HEK293T (cell line): ENCODE measurements around the gene CARD11.

ENCODE experiments used
- CTCF ChIA-PET: fragments of 350-600 bp; formaldehyde crosslinking; extraction: SDS; loops from one replicate; lab custom pipeline; 2021; ENCODE audit warnings: antibody characterized with exemption, inconsistent platforms; lab: Yijun Ruan, JAX
- POLR2A ChIA-PET: fragments of 350-600 bp; formaldehyde crosslinking; extraction: SDS; loops from one replicate; lab custom pipeline; 2020; ENCODE audit warnings: antibody characterized with exemption, inconsistent platforms; lab: Yijun Ruan, JAX
- DNase-seq: peaks from one replicate; pipeline ENCODE4 v3.0.0; 2012; ENCODE audit warnings: mixed read lengths; ENCODE audit errors: extremely low spot score
- ARNT ChIP-seq: fragments of 450-650 bp; IDR thresholded peaks from 2 replicates; pipeline ENCODE4 v1.6.1; 2017; ENCODE audit warnings: mild to moderate bottlenecking
- BHLHE40 ChIP-seq: fragments of 450-650 bp; IDR thresholded peaks from 2 replicates; pipeline ENCODE4 v1.6.1; 2016; ENCODE audit warnings: mild to moderate bottlenecking, moderate library complexity, borderline replicate concordance
- CTBP1 ChIP-seq: fragments of 450-650 bp; IDR thresholded peaks from 2 replicates; pipeline ENCODE4 v1.6.1; 2016; ENCODE audit warnings: borderline replicate concordance
- ELF4 ChIP-seq: fragments of 450-650 bp; IDR thresholded peaks from 2 replicates; pipeline ENCODE4 v1.6.1; 2017; ENCODE audit warnings: antibody characterized with exemption
- FOXA1 ChIP-seq: fragments of 450-650 bp; IDR thresholded peaks from 2 replicates; pipeline ENCODE4 v1.6.1; 2016; ENCODE audit warnings: mild to moderate bottlenecking
- FOXK2 ChIP-seq: fragments of 450-650 bp; IDR thresholded peaks from 2 replicates; pipeline ENCODE4 v1.6.1; 2016; ENCODE audit warnings: mild to moderate bottlenecking
- FOXM1 ChIP-seq: fragments of 450-650 bp; IDR thresholded peaks from 2 replicates; pipeline ENCODE4 v1.6.1; 2017; ENCODE audit warnings: mild to moderate bottlenecking, borderline replicate concordance
- HDGF ChIP-seq: fragments of 450-650 bp; IDR thresholded peaks from 2 replicates; pipeline ENCODE4 v1.6.1; 2017; ENCODE audit warnings: antibody characterized with exemption, borderline replicate concordance
- L3MBTL2 ChIP-seq: fragments of 450-650 bp; conservative IDR thresholded peaks from 2 replicates; pipeline ENCODE4 v1.6.1; 2016; ENCODE audit warnings: mild to moderate bottlenecking
- LEF1 ChIP-seq: fragments of 450-650 bp; IDR thresholded peaks from 2 replicates; pipeline ENCODE4 v1.6.1; 2017; ENCODE audit warnings: mild to moderate bottlenecking, borderline replicate concordance
- NFRKB ChIP-seq: fragments of 450-650 bp; IDR thresholded peaks from 2 replicates; pipeline ENCODE4 v1.6.1; 2016; ENCODE audit warnings: mild to moderate bottlenecking, moderate library complexity
- PKNOX1 ChIP-seq: fragments of 450-650 bp; IDR thresholded peaks from 2 replicates; pipeline ENCODE4 v1.6.1; 2016
- SP1 ChIP-seq: fragments of 450-650 bp; IDR thresholded peaks from 2 replicates; pipeline ENCODE4 v1.6.1; 2017
- SUZ12 ChIP-seq: fragments of 450-650 bp; IDR thresholded peaks from 2 replicates; pipeline ENCODE4 v1.6.1; 2016; ENCODE audit warnings: mild to moderate bottlenecking
- TARDBP ChIP-seq: fragments of 450-650 bp; IDR thresholded peaks from 2 replicates; pipeline ENCODE4 v1.6.1; 2016
- ZNF384 ChIP-seq: fragments of 450-650 bp; IDR thresholded peaks from 2 replicates; pipeline ENCODE4 v1.6.1; 2016

CARD11 gene

GRCh38 chr7:2953099-2953498, 90.6 kb downstream of the CARD11 start:
- TF ChIP-seq ELF4 (no peak), L3MBTL2 (no peak), ZNF384 (no peak), NFRKB (no peak), FOXA1 (no peak), TARDBP (no peak), FOXK2 (no peak), LEF1 (no peak), FOXM1 (no peak), PKNOX1 (no peak), CTBP1 (no peak), SP1 (no peak), SUZ12 (no peak), HDGF (no peak)
- DNase-seq, result no peak
- ChIA-PET POLR2A (no interaction called here), CTCF (no interaction called here)

- CTCF ChIA-PET, result interaction anchor here (0.6 kb wide), 1 partner anchor 31 kb away, joined by 3 read pairs; no protein-coding TSS in a partner anchor
These were observed 91.4 kb downstream of the CARD11 start for GRCh38 chr7:2952316-2952715.

GRCh38 chr7:2950578-2950977, 93.1 kb downstream of the CARD11 start:
- TF ChIP-seq FOXA1 (no peak), NFRKB (no peak), LEF1 (no peak), TARDBP (no peak), ARNT (no peak), SP1 (no peak), FOXM1 (no peak), ELF4 (no peak), FOXK2 (no peak), SUZ12 (no peak), ZNF384 (no peak), CTBP1 (no peak)
- no peak for DNase-seq
- POLR2A ChIA-PET, result no interaction called here
- CTCF ChIA-PET, result no interaction called here

More at GRCh38 chr7:2952316-2952715, 91.4 kb downstream of the CARD11 start:
- POLR2A ChIA-PET, result no interaction called here
- TF ChIP-seq PKNOX1, result no peak
- no peak for TF ChIP-seq ELF4
- no peak for TF ChIP-seq LEF1
- no peak for TF ChIP-seq BHLHE40
- TF ChIP-seq ARNT, result no peak
- no peak for TF ChIP-seq SUZ12
- no peak for DNase-seq

GRCh38 chr7:2948749-2949148, 94.9 kb downstream of the CARD11 start:
- DNase-seq, result no peak
- POLR2A ChIA-PET, result no interaction called here
- CTCF ChIA-PET, result no interaction called here
- no peak for TF ChIP-seq FOXM1

- CTCF ChIA-PET, result interaction anchor here (1.2 kb wide), 1 partner anchor 25 kb away, joined by 3 read pairs; no protein-coding TSS in a partner anchor
- no peak for DNase-seq
- TF ChIP-seq BHLHE40 (no peak), TARDBP (no peak), FOXK2 (no peak), HDGF (no peak), SUZ12 (no peak), ZNF384 (no peak), FOXM1 (no peak), FOXA1 (no peak), L3MBTL2 (no peak), PKNOX1 (no peak)
- POLR2A ChIA-PET, result no interaction called here
These were observed 96.4 kb downstream of the CARD11 start for GRCh38 chr7:2947058-2947780.

- POLR2A ChIA-PET, result no interaction called here
- CTCF ChIA-PET, result no interaction called here
- no peak for DNase-seq
- no peak for TF ChIP-seq L3MBTL2
- TF ChIP-seq SP1, result no peak
- no peak for TF ChIP-seq ARNT
- TF ChIP-seq FOXA1, result no peak
- no peak for TF ChIP-seq SUZ12
- no peak for TF ChIP-seq HDGF
- TF ChIP-seq FOXM1, result no peak
- no peak for TF ChIP-seq TARDBP
- no peak for TF ChIP-seq CTBP1
- TF ChIP-seq ELF4, result no peak
- no peak for TF ChIP-seq NFRKB
- TF ChIP-seq PKNOX1, result no peak
- TF ChIP-seq ZNF384, result no peak
- no peak for TF ChIP-seq LEF1
- TF ChIP-seq BHLHE40, result no peak
- no peak for TF ChIP-seq FOXK2
These were observed 98.5 kb downstream of the CARD11 start for GRCh38 chr7:2945171-2945570.
